Measurements from ENCODE around the gene GADL1.

The GADL1 gene

DNA sequence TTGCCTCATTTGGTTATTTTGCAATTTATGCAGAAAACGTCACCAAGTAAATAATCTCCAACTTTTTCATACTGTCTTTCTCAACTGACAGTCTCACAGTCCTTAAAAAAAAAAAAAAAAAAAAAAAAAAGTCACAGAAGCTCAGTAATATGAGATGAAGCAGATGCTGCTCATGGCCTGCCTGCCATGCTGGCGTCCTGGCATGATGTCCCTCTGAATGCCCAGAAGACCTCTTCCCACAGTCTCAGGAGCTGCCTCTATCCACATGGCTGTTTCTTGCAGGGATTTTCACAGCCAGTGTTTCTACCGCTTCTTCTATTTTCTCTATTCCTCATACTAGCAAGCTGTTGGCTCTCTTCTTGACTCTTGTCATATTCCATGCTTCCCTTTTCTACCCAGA, 200.3 kb downstream of the GADL1 start:
- TF ChIP-seq, protein P1, sequence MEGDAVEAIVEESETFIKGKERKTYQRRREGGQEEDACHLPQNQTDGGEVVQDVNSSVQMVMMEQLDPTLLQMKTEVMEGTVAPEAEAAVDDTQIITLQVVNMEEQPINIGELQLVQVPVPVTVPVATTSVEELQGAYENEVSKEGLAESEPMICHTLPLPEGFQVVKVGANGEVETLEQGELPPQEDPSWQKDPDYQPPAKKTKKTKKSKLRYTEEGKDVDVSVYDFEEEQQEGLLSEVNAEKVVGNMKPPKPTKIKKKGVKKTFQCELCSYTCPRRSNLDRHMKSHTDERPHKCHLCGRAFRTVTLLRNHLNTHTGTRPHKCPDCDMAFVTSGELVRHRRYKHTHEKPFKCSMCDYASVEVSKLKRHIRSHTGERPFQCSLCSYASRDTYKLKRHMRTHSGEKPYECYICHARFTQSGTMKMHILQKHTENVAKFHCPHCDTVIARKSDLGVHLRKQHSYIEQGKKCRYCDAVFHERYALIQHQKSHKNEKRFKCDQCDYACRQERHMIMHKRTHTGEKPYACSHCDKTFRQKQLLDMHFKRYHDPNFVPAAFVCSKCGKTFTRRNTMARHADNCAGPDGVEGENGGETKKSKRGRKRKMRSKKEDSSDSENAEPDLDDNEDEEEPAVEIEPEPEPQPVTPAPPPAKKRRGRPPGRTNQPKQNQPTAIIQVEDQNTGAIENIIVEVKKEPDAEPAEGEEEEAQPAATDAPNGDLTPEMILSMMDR (IDR thresholded peaks at IDR 0.05; ENCODE audit: insufficient read depth, low read length): no peak
- TF ChIP-seq POLR2AphosphoS5 (IDR thresholded peaks at IDR 0.05; ENCODE audit: low read depth) (no peak), GABPA (IDR thresholded peaks at IDR 0.05; ENCODE audit: low read depth) (no peak), SPI1 (IDR thresholded peaks at IDR 0.05; ENCODE audit: borderline replicate concordance, low read depth) (no peak)
- TF ChIP-seq, protein P2, sequence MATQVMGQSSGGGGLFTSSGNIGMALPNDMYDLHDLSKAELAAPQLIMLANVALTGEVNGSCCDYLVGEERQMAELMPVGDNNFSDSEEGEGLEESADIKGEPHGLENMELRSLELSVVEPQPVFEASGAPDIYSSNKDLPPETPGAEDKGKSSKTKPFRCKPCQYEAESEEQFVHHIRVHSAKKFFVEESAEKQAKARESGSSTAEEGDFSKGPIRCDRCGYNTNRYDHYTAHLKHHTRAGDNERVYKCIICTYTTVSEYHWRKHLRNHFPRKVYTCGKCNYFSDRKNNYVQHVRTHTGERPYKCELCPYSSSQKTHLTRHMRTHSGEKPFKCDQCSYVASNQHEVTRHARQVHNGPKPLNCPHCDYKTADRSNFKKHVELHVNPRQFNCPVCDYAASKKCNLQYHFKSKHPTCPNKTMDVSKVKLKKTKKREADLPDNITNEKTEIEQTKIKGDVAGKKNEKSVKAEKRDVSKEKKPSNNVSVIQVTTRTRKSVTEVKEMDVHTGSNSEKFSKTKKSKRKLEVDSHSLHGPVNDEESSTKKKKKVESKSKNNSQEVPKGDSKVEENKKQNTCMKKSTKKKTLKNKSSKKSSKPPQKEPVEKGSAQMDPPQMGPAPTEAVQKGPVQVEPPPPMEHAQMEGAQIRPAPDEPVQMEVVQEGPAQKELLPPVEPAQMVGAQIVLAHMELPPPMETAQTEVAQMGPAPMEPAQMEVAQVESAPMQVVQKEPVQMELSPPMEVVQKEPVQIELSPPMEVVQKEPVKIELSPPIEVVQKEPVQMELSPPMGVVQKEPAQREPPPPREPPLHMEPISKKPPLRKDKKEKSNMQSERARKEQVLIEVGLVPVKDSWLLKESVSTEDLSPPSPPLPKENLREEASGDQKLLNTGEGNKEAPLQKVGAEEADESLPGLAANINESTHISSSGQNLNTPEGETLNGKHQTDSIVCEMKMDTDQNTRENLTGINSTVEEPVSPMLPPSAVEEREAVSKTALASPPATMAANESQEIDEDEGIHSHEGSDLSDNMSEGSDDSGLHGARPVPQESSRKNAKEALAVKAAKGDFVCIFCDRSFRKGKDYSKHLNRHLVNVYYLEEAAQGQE (IDR thresholded peaks at IDR 0.05; ENCODE audit: insufficient replicate concordance, low read depth): no peak
- no peak overlapping the region for H3K27ac ChIP-seq (replicated peaks)

DNA sequence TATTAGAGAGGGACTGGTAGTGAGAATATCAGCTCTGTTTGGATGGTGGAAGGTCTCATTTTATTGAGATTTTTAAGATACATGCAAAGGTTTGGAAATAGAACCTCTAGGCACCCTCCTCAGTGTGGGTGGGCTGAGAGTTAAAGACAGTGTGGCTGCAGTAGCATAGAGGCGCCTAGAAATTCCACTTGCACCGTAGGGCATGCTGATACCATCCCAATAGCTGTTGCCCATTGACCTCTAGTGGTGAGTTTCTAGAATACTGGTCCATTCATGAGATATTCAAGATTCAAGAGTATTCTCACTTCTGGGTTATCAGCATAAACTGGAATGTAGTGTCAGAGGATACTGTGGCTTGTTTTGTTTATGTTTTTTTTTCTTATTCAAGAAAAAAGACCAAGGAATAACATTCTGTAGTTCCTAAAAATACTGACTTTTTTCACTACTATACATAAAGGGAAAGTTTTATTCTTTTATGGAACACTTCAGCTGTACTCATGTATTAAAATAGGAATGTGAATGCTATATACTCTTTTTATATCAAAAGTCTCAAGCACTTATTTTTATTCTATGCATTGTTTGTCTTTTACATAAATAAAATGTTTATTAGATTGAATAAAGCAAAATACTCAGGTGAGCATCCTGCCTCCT, 200.9 kb downstream of the GADL1 start:
- no peak overlapping the region; the same call in 1 of the 2 replicates for H3K27ac ChIP-seq (replicated peaks)
- no peak overlapping the region for H3K4me3 ChIP-seq (replicated peaks; ENCODE audit: insufficient read depth, low read length)
- H3K27me3 ChIP-seq (ENCODE audit: insufficient read depth, poor library complexity, severe bottlenecking): no peaks in the 10 kb centered on the region
- DNase-seq (ENCODE audit: low read depth in 1 of 2, low spot score in 1 of 2): peak; percentile 13 to 68
- TF ChIP-seq, protein P1 (IDR thresholded peaks at IDR 0.05; ENCODE audit: insufficient read depth, low read length): peak; percentile 43
- 0 out of 2 replicates have a peak, but pooled peaks have one; percentile 25 for TF ChIP-seq POLR2AphosphoS5 (IDR thresholded peaks at IDR 0.05; ENCODE audit: low read depth)
- TF ChIP-seq SPI1 (IDR thresholded peaks at IDR 0.05; ENCODE audit: borderline replicate concordance, low read depth): no peak

More for the DNA sequence above, 200.3 kb downstream of the GADL1 start:
- H3K27me3 ChIP-seq (ENCODE audit: insufficient read depth, poor library complexity, severe bottlenecking): no peaks in the 10 kb centered on the region
- DNase-seq (ENCODE audit: low read depth in 1 of 2, low spot score in 1 of 2): no peak
- no peak overlapping the region for H3K4me3 ChIP-seq (replicated peaks; ENCODE audit: insufficient read depth, low read length)

DNA sequence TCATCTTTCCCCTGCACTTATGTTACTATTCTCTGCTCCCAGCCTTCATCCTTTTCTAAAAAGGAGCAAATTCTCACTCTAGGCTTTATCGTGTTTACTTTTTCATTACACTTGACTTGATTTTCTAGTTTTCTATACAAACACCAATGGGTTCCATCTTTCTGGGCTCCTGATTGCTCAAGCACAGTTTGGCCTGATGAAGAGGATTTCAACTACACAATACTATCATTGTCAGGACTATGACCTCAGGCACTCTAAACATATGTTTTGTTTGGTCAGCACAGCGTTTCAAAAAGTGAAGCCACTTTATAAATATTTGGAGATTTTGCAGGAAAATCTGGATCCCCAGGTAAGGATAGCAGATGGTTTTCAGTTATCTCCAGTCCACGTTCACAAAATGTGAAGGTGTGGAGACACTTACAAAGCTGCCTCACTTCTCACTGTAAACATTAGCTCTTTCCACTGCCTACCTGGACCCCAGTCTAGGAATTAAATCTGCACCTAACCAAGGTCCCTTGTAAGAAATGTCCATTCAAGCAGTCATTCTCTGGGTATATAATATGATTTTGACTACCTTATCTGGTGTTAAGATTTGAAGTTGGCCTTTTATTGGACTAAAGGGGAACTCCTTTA, 201.8 kb downstream of the GADL1 start:
- DNase-seq (ENCODE audit: low read depth in 1 of 2, low spot score in 1 of 2): no peak
- Histone ChIP-seq H3K27me3 (ENCODE audit: insufficient read depth, poor library complexity, severe bottlenecking) (no peaks in the 10 kb centered on the region), H3K4me3 (replicated peaks; ENCODE audit: insufficient read depth, low read length) (no peak overlapping the region), H3K27ac (replicated peaks) (no peak overlapping the region)
- TF ChIP-seq, protein P1 (IDR thresholded peaks at IDR 0.05; ENCODE audit: insufficient read depth, low read length): no peak
- no peak for TF ChIP-seq POLR2AphosphoS5 (IDR thresholded peaks at IDR 0.05; ENCODE audit: low read depth)
- TF ChIP-seq GABPA (IDR thresholded peaks at IDR 0.05; ENCODE audit: low read depth): no peak
- no peak for TF ChIP-seq SPI1 (IDR thresholded peaks at IDR 0.05; ENCODE audit: borderline replicate concordance, low read depth)

DNA sequence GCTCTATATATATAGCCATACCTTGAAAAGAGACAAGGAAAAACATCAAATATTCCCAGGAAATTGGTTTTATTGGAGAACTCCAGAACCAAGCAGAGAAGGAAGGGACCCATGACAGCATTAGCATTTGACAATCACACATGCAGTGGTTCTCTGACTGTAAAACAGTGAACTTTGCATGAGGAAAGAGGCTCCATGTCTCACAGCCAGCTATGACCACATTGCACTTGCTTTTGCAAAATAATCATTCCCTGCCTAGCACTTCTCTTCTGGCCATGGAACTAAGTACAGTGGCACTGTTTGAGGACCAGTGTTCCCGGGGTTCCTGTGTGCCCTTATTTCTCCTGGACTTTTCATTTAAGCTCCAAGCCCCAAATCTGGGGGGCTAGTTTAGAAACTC, 202.5 kb downstream of the GADL1 start:
- no peak for TF ChIP-seq POLR2AphosphoS5 (IDR thresholded peaks at IDR 0.05; ENCODE audit: low read depth)
- no peak for TF ChIP-seq GABPA (IDR thresholded peaks at IDR 0.05; ENCODE audit: low read depth)
- TF ChIP-seq SPI1 (IDR thresholded peaks at IDR 0.05; ENCODE audit: borderline replicate concordance, low read depth): no peak
- TF ChIP-seq, protein P1 (IDR thresholded peaks at IDR 0.05; ENCODE audit: insufficient read depth, low read length): no peak
- TF ChIP-seq, protein P2 (IDR thresholded peaks at IDR 0.05; ENCODE audit: insufficient replicate concordance, low read depth): no peak
- Histone ChIP-seq H3K27ac (replicated peaks) (no peak overlapping the region), H3K27me3 (ENCODE audit: insufficient read depth, poor library complexity, severe bottlenecking) (no peaks in the 10 kb centered on the region), H3K4me3 (replicated peaks; ENCODE audit: insufficient read depth, low read length) (no peak overlapping the region)
- no peak for DNase-seq (ENCODE audit: low read depth in 1 of 2, low spot score in 1 of 2)

Data from HL-60 (cell line).